GM18502 (cell line): ENCODE results near the gene RECQL5.
"Not testable (repeated sequence)": the region's sequence is repeated elsewhere in the genome, so short reads cannot be mapped to it uniquely, and the experiment has no call there.

Source experiments
- ATAC-seq: cut with Tn5 transposase; IDR thresholded peaks from one replicate; pipeline ENCODE4 v1.9.1; 2021; ENCODE audit warnings: mild to moderate bottlenecking; ENCODE audit not compliant: unreplicated experiment, poor library complexity

Gene RECQL5

GRCh38 chr17:75652341-75652740 lies 14.6 kb downstream of the RECQL5 start:
- ATAC-seq: no peak

- no peak for ATAC-seq
Observed at GRCh38 chr17:75650874-75651273, 16.1 kb downstream of the RECQL5 start.

GRCh38 chr17:75649687-75650086 lies 17.3 kb downstream of the RECQL5 start:
- ATAC-seq: no peak

GRCh38 chr17:75647921-75648320 lies 19.0 kb downstream of the RECQL5 start:
- ATAC-seq: no peak

- no peak for ATAC-seq
Observed at GRCh38 chr17:75647061-75647460, 19.9 kb downstream of the RECQL5 start.

GRCh38 chr17:75646638-75646992 lies 20.3 kb downstream of the RECQL5 start:
- no peak for ATAC-seq

- peak; percentile 67 for ATAC-seq
Observed at GRCh38 chr17:75645889-75646637, 20.9 kb downstream of the RECQL5 start.

- no peak for ATAC-seq
Observed at GRCh38 chr17:75645501-75645888, 21.5 kb downstream of the RECQL5 start.

GRCh38 chr17:75643643-75644017 lies 23.3 kb downstream of the RECQL5 start:
- ATAC-seq: no peak

- ATAC-seq: no peak
Observed at GRCh38 chr17:75642784-75643642, 23.9 kb downstream of the RECQL5 start.

- no peak for ATAC-seq
Observed at GRCh38 chr17:75642182-75642783, 24.7 kb downstream of the RECQL5 start.

- no peak for ATAC-seq
Observed at GRCh38 chr17:75641343-75641742, 25.6 kb downstream of the RECQL5 start.

GRCh38 chr17:75640556-75641119 lies 26.3 kb downstream of the RECQL5 start:
- no peak for ATAC-seq

GRCh38 chr17:75639771-75640555 lies 27.0 kb downstream of the RECQL5 start:
- no peak for ATAC-seq

- ATAC-seq: no peak
Observed at GRCh38 chr17:75639327-75639726, 27.6 kb downstream of the RECQL5 start.

- no peak for ATAC-seq
Observed at GRCh38 chr17:75638893-75639292, 28.1 kb downstream of the RECQL5 start.

- ATAC-seq: not testable (repeated sequence)
Observed at GRCh38 chr17:75638039-75638438, 28.9 kb downstream of the RECQL5 start.

- ATAC-seq: no peak
Observed at GRCh38 chr17:75637551-75637950, 29.4 kb downstream of the RECQL5 start.

- no peak for ATAC-seq
Observed at GRCh38 chr17:75637143-75637538, 29.8 kb downstream of the RECQL5 start.
